GM19395 (cell line): Measurements from ENCODE around the gene CT83.

ENCODE experiments used
- ATAC-seq: cut with Tn5 transposase; IDR thresholded peaks from one replicate; pipeline ENCODE4 v1.9.1; 2021; ENCODE audit warnings: mild to moderate bottlenecking, moderate library complexity; ENCODE audit not compliant: unreplicated experiment

Gene CT83

GRCh38 chrX:116462822-116463221 is at the start of gene CT83:
Gene CT83, minus strand, starts transcription at chrX:116462976. Its CDS starts 120 bp downstream, at chrX:116462856.
- ATAC-seq, result no peak

- ATAC-seq, result no peak
Measured at GRCh38 chrX:116499780-116500179, 37.0 kb upstream of the CT83 start.

- ATAC-seq, result no peak
Measured at GRCh38 chrX:116493271-116493670, 30.5 kb upstream of the CT83 start.

GRCh38 chrX:116490104-116490503 is 27.3 kb upstream of the CT83 start:
- no peak for ATAC-seq

- ATAC-seq, result no peak
Measured at GRCh38 chrX:116480059-116480458, 17.3 kb upstream of the CT83 start.

GRCh38 chrX:116449156-116449555 is 13.6 kb downstream of the CT83 start:
- no peak for ATAC-seq

GRCh38 chrX:116436358-116436816 is 26.4 kb downstream of the CT83 start, which contains the start of gene SLC6A14:
Gene SLC6A14, plus strand, starts transcription at chrX:116436606. Its CDS starts 104 bp downstream, at chrX:116436710.
- ATAC-seq, result no peak

- ATAC-seq, result no peak
Measured at GRCh38 chrX:116435597-116435996, 27.2 kb downstream of the CT83 start.

- ATAC-seq, result no peak
Measured at GRCh38 chrX:116427978-116428377, 34.8 kb downstream of the CT83 start.

- no peak for ATAC-seq
Measured at GRCh38 chrX:116417968-116418367, 44.8 kb downstream of the CT83 start.

- ATAC-seq, result no peak
Measured at GRCh38 chrX:116417214-116417613, 45.6 kb downstream of the CT83 start.

GRCh38 chrX:116413273-116413672 is 49.5 kb downstream of the CT83 start:
- ATAC-seq, result no peak
